IMR-90 (cell line): ENCODE results near the gene DENND1A. TPM values are rescaled to one million over a fixed set of nuclear protein-coding genes. Genes with fewer than 3 reads are reported as not detected.

Experiments used
- ATAC-seq: fragments of 200-7000 bp; cut with Tn5 transposase; 2 replicates; pipeline ENCODE4 v1.9.1; 2020; ENCODE audit warnings: low read depth, mild to moderate bottlenecking, moderate library complexity
- BruUV-seq: library from RNA; stranded (reverse); fragments of 400-500 nt; replicated peaks from 2 replicates; lab custom pipeline; 2021; lab: Mats Ljungman, UMichigan
- CTCF ChIA-PET: fragments of 300-600 bp; formaldehyde crosslinking; extraction: SDS; loops from one replicate; lab custom pipeline; 2021; ENCODE audit warnings: antibody characterized with exemption; lab: Yijun Ruan, JAX
- POLR2A ChIA-PET: fragments of 300-600 bp; sonication (Branson Sonifier 250); formaldehyde crosslinking; loops from one replicate; lab custom pipeline; 2022; ENCODE audit warnings: antibody characterized with exemption; ENCODE audit not compliant: unreplicated experiment; lab: Charles Lee
- DNase-seq: peaks from one replicate; pipeline ENCODE4 v3.0.0; 2013
- H2AFZ ChIP-seq: replicated peaks from 2 replicates; pipeline ENCODE3; 2013; ENCODE audit warnings: low read length, mild to moderate bottlenecking; ENCODE audit not compliant: poor library complexity
- H2AK5ac ChIP-seq: 2 replicates; pipeline ENCODE4 v1.6.1; 2013; ENCODE audit warnings: low read depth, low read length, inconsistent platforms
- H2AK9ac ChIP-seq: replicated peaks from 2 replicates; pipeline ENCODE3; 2013; ENCODE audit warnings: mild to moderate bottlenecking, low read depth, low read length, moderate library complexity; ENCODE audit not compliant: poor library complexity
- H2BK120ac ChIP-seq: 2 replicates; pipeline ENCODE4 v1.6.1; 2013; ENCODE audit warnings: low read depth, low read length, inconsistent platforms
- H2BK15ac ChIP-seq: 3 replicates; pipeline ENCODE4 v1.6.1; 2013; ENCODE audit warnings: low read depth, low read length, inconsistent platforms
- H2BK20ac ChIP-seq: 2 replicates; pipeline ENCODE4 v1.6.1; 2013; ENCODE audit warnings: low read depth, mild to moderate bottlenecking, inconsistent platforms, low read length, moderate library complexity
- H2BK5ac ChIP-seq: 2 replicates; pipeline ENCODE4 v1.6.1; 2013; ENCODE audit warnings: mild to moderate bottlenecking, low read depth, low read length, inconsistent platforms; ENCODE audit not compliant: poor library complexity, severe bottlenecking
- H3K14ac ChIP-seq: replicated peaks from 2 replicates; pipeline ENCODE4 v1.6.1; 2013; ENCODE audit warnings: low read depth, low read length, inconsistent platforms
- H3K18ac ChIP-seq: 2 replicates; pipeline ENCODE4 v1.6.1; 2013; ENCODE audit warnings: low read depth, low read length, control low read depth
- H3K23ac ChIP-seq: 2 replicates; pipeline ENCODE4 v1.6.1; 2013; ENCODE audit warnings: low read depth, low read length, inconsistent platforms
- H3K27ac ChIP-seq: 2 replicates; pipeline ENCODE4 v1.5.1; 2013; ENCODE audit warnings: mild to moderate bottlenecking, control low read depth, low read length; ENCODE audit not compliant: insufficient read depth
- H3K27me3 ChIP-seq: 2 replicates; pipeline ENCODE4 v1.6.1; 2013; ENCODE audit warnings: low read length; ENCODE audit not compliant: control insufficient read depth, insufficient read depth
- H3K36me3 ChIP-seq: 2 replicates; pipeline ENCODE4 v1.6.1; 2013; ENCODE audit warnings: low read length, mixed read lengths; ENCODE audit not compliant: control insufficient read depth, insufficient read depth
- H3K4ac ChIP-seq: 2 replicates; pipeline ENCODE4 v1.6.1; 2013; ENCODE audit warnings: low read depth, low read length, inconsistent platforms
- H3K4me1 ChIP-seq: 2 replicates; pipeline ENCODE4 v1.6.1; 2013; ENCODE audit warnings: low read length, mixed read lengths; ENCODE audit not compliant: control insufficient read depth, insufficient read depth
- H3K4me2 ChIP-seq: 2 replicates; pipeline ENCODE4 v1.6.1; 2013; ENCODE audit warnings: low read depth, mild to moderate bottlenecking, control low read depth, low read length, moderate library complexity
- H3K4me3 ChIP-seq: 2 replicates; pipeline ENCODE4 v1.5.1; 2013; ENCODE audit warnings: low read depth, mild to moderate bottlenecking, control low read depth, low read length, moderate library complexity; ENCODE audit not compliant: insufficient read depth
- H3K56ac ChIP-seq: 2 replicates; pipeline ENCODE4 v1.6.1; 2013; ENCODE audit warnings: low read length, inconsistent platforms; ENCODE audit not compliant: insufficient read depth; ENCODE audit errors: extremely low read depth
- H3K79me1 ChIP-seq, 2 experiments: 2 replicates each; pipeline ENCODE4 v1.6.1; 2013; ENCODE audit warnings: low read length in 2 of 2, inconsistent platforms in 1 of 2, low read depth in 1 of 2
- H3K9ac ChIP-seq: 2 replicates; pipeline ENCODE4 v1.6.1; 2013; ENCODE audit warnings: low read depth, low read length, control low read depth
- H3K9me1 ChIP-seq: 2 replicates; pipeline ENCODE4 v1.6.1; 2013; ENCODE audit warnings: low read length, inconsistent platforms; ENCODE audit not compliant: insufficient read depth
- H3K9me3 ChIP-seq: 2 replicates; pipeline ENCODE4 v1.6.1; 2013; ENCODE audit warnings: low read length; ENCODE audit not compliant: control insufficient read depth, insufficient read depth
- H4K20me1 ChIP-seq: 2 replicates; pipeline ENCODE4 v1.6.1; 2013; ENCODE audit warnings: low read length, inconsistent platforms; ENCODE audit not compliant: insufficient read depth
- H4K5ac ChIP-seq: 2 replicates; pipeline ENCODE4 v1.6.1; 2013; ENCODE audit warnings: mild to moderate bottlenecking, low read depth, low read length, control low read depth
- H4K8ac ChIP-seq, 2 experiments: 2 replicates each; pipeline ENCODE4 v1.6.1; 2013; ENCODE audit warnings: low read depth in 2 of 2, low read length in 2 of 2, control low read depth in 1 of 2, inconsistent platforms in 1 of 2
- H4K91ac ChIP-seq: 2 replicates; pipeline ENCODE4 v1.6.1; 2013; ENCODE audit warnings: low read depth, low read length, inconsistent platforms; ENCODE audit not compliant: insufficient read depth
- BHLHE40 ChIP-seq: fragments of 150-350 bp; IDR thresholded peaks from 2 replicates; pipeline ENCODE4 v1.6.1; 2016; ENCODE audit warnings: mild to moderate bottlenecking, low read depth, low read length
- CEBPB ChIP-seq: IDR thresholded peaks from 2 replicates; pipeline ENCODE4 v1.6.1; 2012; ENCODE audit warnings: low read depth, low read length, improper control_type of control experiment
- CTCF ChIP-seq: conservative IDR thresholded peaks from 2 replicates; pipeline ENCODE4 v1.5.1; 2012; ENCODE audit warnings: mild to moderate bottlenecking, low read depth, low read length, improper control_type of control experiment
- FOS ChIP-seq: fragments of 150-350 bp; IDR thresholded peaks from 2 replicates; pipeline ENCODE4 v1.6.1; 2016; ENCODE audit warnings: low read depth, low read length
- MAFK ChIP-seq: IDR thresholded peaks from 2 replicates; pipeline ENCODE4 v1.6.1; 2012; ENCODE audit warnings: low read depth, low read length, improper control_type of control experiment
- NFE2L2 ChIP-seq: fragments of 150-350 bp; IDR thresholded peaks from 2 replicates; pipeline ENCODE4 v1.6.1; 2016; ENCODE audit warnings: low read depth, mild to moderate bottlenecking, low read length
- RAD21 ChIP-seq: IDR thresholded peaks from 2 replicates; pipeline ENCODE4 v1.6.1; 2012; ENCODE audit warnings: low read length, improper control_type of control experiment
- USF2 ChIP-seq: fragments of 150-350 bp; IDR thresholded peaks from 2 replicates; pipeline ENCODE4 v1.6.1; 2017; ENCODE audit warnings: mild to moderate bottlenecking, antibody characterized with exemption, low read length, low read depth
- WGBS, 2 experiments: methylation state at CpG; one replicate each; pipeline versions ENCODE4 v1.1.5 to v1.1.7; 2013; ENCODE audit warnings: missing lambda C conversion rate in 2 of 2; ENCODE audit not compliant: insufficient read length in 1 of 2; ENCODE audit errors: extremely low coverage in 2 of 2; 5-methylcytosine and 5-hydroxymethylcytosine counted together
- dilution Hi-C: fragments of 300-500 bp; cut with HindIII; formaldehyde crosslinking; loops from one replicate; pipeline ENCODE4 v1.14.3; 2018; ENCODE audit warnings: low sequenced_read_pairs; ENCODE audit not compliant: unreplicated experiment
- in situ Hi-C: fragments of 300-500 bp; cut with MboI; formaldehyde crosslinking; loops from 3 replicates; pipeline ENCODE4 v1.14.3; 2019; ENCODE audit warnings: low sequenced_read_pairs, inconsistent platforms, mixed read lengths
- intact Hi-C: fragments of 100-400 bp; cut with micrococcal nuclease; formaldehyde crosslinking; loops from 2 replicates; pipeline ENCODE4 v1.10.0; 2022
- polyA plus RNA-seq, 3 experiments: library from polyadenylated mRNA; depleted of rRNA; stranded (reverse); fragments of >200 nt; gene quantifications; 2 replicates each; pipeline ENCODE4 v1.2.3, GENCODE V29; 2012; ENCODE audit warnings: low replicate concordance in 1 of 3
- total RNA-seq: library from RNA; depleted of rRNA; stranded (reverse); fragments of >200 nt; gene quantifications from 2 replicates; pipeline ENCODE4 v1.2.3, GENCODE V29; 2012

DENND1A gene
- total and polyA plus RNA-seq, 2 of the 4 experiments (the other 2 are of a cell fraction), result 21.4 to 27.6 TPM

GRCh38 chr9:123408313-123409262 is 521.3 kb downstream of the DENND1A start (continued):
- TF ChIP-seq USF2, result no peak

GRCh38 chr9:123407217-123407851 is 522.6 kb downstream of the DENND1A start:
- no peak for TF ChIP-seq FOS
- TF ChIP-seq NFE2L2, result no peak
- no peak for TF ChIP-seq CTCF
- no peak for TF ChIP-seq RAD21
- no peak for TF ChIP-seq MAFK
- no peak for TF ChIP-seq CEBPB
- TF ChIP-seq BHLHE40, result no peak
- no peak overlapping the region for H2BK20ac ChIP-seq
- H2BK15ac ChIP-seq, result no peak overlapping the region
- H4K91ac ChIP-seq, result no peak overlapping the region
- H2AK5ac ChIP-seq, result no peak overlapping the region
- no TSS peak for BruUV-seq
- H2AFZ ChIP-seq, result peak overlapping the region; percentile 63
- intact Hi-C loops (loop anchor here (10.0 kb wide), 1 partner anchor 227 kb away; no protein-coding TSS in a partner anchor), dilution Hi-C loops (no loop called here), in situ Hi-C loops (loop anchor here (10.0 kb wide), 1 partner anchor 907 kb away; no protein-coding TSS in a partner anchor)
- DNase-seq (peak; percentile 33), ATAC-seq (no peak; the same call in 1 of the 2 replicates)
- peaks cover 5% of the 10 kb centered on the region for H3K9me1 ChIP-seq
- H3K27ac ChIP-seq, result no peak overlapping the region
- H3K9me3 ChIP-seq, result no peaks in the 10 kb centered on the region
- no peaks in the 10 kb centered on the region for H3K27me3 ChIP-seq
- H2AK9ac ChIP-seq, result no peak overlapping the region
- WGBS, 2 experiments, result 67% methylated on average over 3 of the region's 20 CpGs; no CpG with 5 or more reads in 1 of the 2 experiments
- no peak overlapping the region for H3K18ac ChIP-seq
- no peak overlapping the region for H3K4me2 ChIP-seq
- H2BK5ac ChIP-seq, result no peak overlapping the region
- H3K4me3 ChIP-seq, result no peak overlapping the region
- no peak overlapping the region for H4K5ac ChIP-seq
- H2BK120ac ChIP-seq, result no peak overlapping the region
- H3K23ac ChIP-seq, result no peak overlapping the region
- H3K79me1 ChIP-seq, result no peaks in the 10 kb centered on the region
- no peaks in the 10 kb centered on the region for H4K20me1 ChIP-seq
- ChIA-PET CTCF (no interaction called here), POLR2A (no interaction called here)
- no peaks in the 10 kb centered on the region; the same call in 1 of the 2 replicates for H3K4me1 ChIP-seq
- no peak overlapping the region for H3K4ac ChIP-seq
- H3K9ac ChIP-seq, result no peak overlapping the region
- H3K56ac ChIP-seq, result no peak overlapping the region
- no peaks in the 10 kb centered on the region for H3K36me3 ChIP-seq
- H4K8ac ChIP-seq, result no peak overlapping the region
- no peak overlapping the region for H3K14ac ChIP-seq
